GM12872 (cell line): ENCODE data around the gene RNF41.

ENCODE experiments used
- CTCF ChIP-seq: IDR thresholded peaks from 3 replicates; pipeline ENCODE4 v1.5.1; 2011; ENCODE audit warnings: low read depth, mild to moderate bottlenecking, low read length, moderate library complexity; ENCODE audit not compliant: insufficient read depth

The RNF41 gene

GRCh38 chr12:56253091-56253490 is 31.4 kb upstream of the RNF41 start:
- TF ChIP-seq CTCF = no peak

GRCh38 chr12:56252649-56253048 is 30.9 kb upstream of the RNF41 start:
- no peak for TF ChIP-seq CTCF

GRCh38 chr12:56248711-56249110 is 27.0 kb upstream of the RNF41 start:
- no peak for TF ChIP-seq CTCF

- TF ChIP-seq CTCF = no peak
These were observed 26.2 kb upstream of the RNF41 start for GRCh38 chr12:56247923-56248322.

GRCh38 chr12:56244494-56244893 is 22.8 kb upstream of the RNF41 start:
- TF ChIP-seq CTCF = no peak

GRCh38 chr12:56243731-56244181 is 22.0 kb upstream of the RNF41 start:
- no peak for TF ChIP-seq CTCF

- TF ChIP-seq CTCF = no peak
These were observed 21.3 kb upstream of the RNF41 start for GRCh38 chr12:56242986-56243385.
